ENCODE data around the gene SIGLEC15.

DNA sequence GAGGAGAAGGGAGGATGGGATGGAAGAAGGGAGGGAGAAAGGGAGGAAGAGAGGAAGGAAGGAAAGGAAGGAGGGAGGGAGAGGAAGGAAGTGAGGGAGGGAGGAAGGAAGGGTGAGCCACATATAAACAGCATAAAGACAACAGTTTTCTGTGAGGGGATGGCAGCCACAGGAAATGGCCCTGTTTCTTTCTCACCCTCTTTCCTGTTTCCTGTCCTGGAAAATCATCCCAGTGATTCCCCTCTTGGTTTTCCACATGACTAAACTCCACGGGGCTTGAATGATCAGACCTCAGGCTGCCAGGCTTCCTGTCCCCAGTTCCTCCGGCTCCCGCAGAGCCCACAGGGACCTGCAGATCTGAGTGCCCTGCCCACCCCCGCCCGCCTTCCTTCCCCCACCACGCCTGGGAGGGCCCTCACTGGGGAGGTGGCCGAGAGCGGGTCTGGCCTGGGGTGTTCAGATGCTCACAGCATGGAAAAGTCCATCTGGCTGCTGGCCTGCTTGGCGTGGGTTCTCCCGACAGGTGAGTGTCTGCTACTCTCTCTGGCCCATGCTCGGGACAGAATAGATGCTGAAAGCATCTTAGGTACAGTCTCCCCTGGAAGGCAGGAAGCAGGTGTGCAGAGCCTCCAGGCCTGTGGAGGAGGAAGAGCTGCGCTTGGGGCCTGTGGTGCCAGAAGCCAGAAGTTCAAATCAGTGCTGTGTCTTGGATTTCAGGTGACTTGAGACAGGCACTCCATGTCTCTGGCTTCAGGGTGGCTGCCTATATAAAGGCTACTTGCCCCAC, at the start of gene SIGLEC15:
- TF ChIP-seq, protein P1, sequence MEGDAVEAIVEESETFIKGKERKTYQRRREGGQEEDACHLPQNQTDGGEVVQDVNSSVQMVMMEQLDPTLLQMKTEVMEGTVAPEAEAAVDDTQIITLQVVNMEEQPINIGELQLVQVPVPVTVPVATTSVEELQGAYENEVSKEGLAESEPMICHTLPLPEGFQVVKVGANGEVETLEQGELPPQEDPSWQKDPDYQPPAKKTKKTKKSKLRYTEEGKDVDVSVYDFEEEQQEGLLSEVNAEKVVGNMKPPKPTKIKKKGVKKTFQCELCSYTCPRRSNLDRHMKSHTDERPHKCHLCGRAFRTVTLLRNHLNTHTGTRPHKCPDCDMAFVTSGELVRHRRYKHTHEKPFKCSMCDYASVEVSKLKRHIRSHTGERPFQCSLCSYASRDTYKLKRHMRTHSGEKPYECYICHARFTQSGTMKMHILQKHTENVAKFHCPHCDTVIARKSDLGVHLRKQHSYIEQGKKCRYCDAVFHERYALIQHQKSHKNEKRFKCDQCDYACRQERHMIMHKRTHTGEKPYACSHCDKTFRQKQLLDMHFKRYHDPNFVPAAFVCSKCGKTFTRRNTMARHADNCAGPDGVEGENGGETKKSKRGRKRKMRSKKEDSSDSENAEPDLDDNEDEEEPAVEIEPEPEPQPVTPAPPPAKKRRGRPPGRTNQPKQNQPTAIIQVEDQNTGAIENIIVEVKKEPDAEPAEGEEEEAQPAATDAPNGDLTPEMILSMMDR (IDR thresholded peaks at IDR 0.05; ENCODE audit: insufficient read depth, low read length, poor library complexity, severe bottlenecking), result no peak
- TF ChIP-seq EZH2phosphoT487 (conservative IDR thresholded peaks at IDR 0.05; ENCODE audit: low read length), result no peak

All from SU-DHL-6 (cell line).